GM19438 (cell line): ENCODE results near the gene NT5C1A.

Experiments used
- ATAC-seq: cut with Tn5 transposase; IDR thresholded peaks from one replicate; pipeline ENCODE4 v1.9.1; 2021; ENCODE audit warnings: low read depth; ENCODE audit not compliant: unreplicated experiment

Gene NT5C1A

DNA sequence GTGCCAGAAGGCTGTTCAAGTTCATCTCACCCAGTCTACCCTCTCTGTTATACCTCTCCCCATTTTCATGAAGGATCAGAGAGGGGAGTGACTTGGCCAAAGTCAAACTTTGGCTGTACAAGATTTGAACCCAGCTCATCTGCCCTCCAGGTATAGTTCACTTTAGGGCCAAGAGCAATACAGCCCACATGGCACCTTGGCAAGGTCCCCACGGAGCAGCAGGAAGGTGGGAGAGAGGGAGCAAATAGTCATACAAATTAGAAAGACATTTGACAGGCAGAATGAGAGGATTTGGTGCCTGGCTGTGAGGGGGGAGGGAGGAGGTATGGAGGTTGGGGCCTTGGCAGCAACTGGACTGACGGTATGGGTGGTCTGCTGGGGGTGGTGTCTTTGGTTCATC, 18.3 kb upstream of the NT5C1A start:
- no peak for ATAC-seq

DNA sequence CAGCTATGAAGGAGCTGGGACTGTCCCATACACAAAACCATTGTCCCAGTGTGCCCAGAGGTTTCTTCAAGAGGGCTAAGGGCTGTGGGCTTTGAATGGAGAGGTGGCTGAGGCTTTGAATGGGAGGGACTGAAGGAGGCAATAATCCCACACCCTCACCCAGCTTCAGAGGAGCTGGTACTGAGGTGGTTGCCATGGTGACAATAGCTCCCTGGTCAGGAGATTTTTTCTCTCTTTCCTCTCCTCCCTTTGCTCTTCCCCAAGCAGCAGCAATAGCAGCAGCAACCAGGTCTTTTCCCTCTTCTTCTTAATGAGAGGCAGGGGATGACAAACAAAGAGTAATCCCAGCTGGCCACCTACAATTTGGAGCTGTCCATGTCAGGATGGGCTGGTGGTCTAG, 17.7 kb upstream of the NT5C1A start:
- no peak for ATAC-seq

DNA sequence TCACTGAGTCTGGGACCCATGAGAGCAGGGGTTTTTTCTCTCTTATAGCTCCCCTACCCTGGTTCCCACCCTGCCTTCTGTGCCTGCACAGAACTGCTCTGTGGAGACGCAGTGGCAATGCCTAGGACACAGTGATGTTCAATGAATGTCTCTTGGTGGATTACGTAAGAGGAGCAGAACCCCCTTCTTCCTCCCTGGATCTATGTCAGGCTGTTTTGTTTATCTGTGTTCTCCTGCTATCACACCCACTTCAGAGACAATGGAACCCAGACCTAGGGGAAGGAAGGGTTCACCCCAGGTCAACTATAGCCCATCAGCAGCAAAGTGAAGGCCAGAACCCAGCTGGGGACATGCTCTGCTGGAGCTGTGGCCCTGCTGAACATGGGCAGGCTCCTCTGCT, 17.3 kb upstream of the NT5C1A start:
- ATAC-seq, result no peak

DNA sequence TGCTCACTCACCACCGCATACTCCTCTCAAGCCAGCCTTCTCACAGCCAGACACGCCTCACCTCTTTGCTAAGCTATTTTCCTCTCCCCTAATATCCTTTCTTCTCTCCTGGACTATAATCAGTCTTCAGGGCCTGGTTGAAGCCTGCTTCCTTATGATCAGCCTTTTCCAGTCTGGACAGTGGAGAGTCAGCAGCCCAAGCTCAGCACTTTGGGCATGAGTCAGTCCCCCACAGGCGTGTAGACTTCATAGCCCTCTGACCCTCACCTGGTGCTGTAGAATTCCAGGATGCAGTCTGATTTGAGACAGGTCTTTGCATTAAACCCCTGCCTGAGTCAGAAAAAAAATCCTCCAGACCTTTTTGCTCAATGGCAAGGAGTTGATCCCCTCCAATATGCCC, 16.8 kb upstream of the NT5C1A start:
- no peak for ATAC-seq

DNA sequence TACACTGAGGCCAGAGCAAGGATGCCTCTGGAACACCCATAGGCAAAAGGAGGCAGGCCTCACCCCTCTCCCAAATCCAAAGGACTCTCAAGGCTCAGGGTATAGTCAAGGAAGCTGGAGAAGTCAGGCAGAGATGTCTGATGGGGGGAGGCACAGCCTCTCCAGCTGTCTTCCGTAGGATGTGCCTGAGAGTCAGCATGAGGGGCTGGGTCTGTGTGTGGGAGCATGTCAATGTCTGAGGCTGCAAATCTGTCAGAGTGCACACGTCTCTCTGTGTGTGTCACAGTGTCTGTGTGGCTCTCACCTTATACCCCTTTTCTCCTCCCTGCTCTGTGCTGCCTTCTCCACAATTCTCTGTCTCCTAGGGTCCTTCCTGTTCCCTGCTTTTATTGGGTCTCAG, 15.3 kb upstream of the NT5C1A start:
- no peak for ATAC-seq

DNA sequence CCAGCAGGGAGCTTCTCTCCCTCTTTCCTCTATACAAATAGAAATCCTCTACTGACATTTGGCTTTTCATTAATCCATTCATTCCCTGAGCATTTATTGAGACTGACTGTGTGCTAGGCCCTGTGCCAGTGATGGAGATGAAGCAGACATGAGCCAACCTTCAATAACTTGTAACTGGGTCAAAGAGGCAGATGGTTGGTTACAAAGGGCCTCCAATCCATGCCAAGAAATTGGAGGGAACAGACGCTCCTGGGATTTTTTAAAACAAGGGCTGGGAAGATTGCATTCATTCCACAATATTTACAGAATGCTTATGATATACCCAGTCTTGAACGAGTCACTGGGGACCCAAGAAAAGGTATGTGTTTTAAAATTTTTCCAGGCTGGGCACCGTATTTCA, 13.2 kb upstream of the NT5C1A start:
- ATAC-seq, result no peak

DNA sequence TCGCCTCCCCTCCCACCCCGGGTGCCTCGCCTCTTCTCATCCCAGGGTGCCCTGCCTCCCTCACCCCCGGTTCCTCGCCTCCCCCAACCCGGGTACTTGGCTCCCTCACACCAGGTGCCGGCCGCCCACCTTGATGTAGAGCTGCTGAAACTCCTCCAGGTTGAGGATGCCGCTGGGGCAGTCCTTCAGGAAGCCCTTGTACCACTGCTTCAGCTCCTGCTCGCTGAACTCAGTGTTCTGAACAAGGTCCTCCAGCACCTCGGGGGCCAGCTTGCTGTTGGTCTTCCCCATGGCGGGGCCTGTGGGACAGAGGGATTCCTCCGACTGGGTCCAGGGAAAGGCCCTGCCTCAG, 12.4 kb upstream of the NT5C1A start:
- no peak for ATAC-seq

DNA sequence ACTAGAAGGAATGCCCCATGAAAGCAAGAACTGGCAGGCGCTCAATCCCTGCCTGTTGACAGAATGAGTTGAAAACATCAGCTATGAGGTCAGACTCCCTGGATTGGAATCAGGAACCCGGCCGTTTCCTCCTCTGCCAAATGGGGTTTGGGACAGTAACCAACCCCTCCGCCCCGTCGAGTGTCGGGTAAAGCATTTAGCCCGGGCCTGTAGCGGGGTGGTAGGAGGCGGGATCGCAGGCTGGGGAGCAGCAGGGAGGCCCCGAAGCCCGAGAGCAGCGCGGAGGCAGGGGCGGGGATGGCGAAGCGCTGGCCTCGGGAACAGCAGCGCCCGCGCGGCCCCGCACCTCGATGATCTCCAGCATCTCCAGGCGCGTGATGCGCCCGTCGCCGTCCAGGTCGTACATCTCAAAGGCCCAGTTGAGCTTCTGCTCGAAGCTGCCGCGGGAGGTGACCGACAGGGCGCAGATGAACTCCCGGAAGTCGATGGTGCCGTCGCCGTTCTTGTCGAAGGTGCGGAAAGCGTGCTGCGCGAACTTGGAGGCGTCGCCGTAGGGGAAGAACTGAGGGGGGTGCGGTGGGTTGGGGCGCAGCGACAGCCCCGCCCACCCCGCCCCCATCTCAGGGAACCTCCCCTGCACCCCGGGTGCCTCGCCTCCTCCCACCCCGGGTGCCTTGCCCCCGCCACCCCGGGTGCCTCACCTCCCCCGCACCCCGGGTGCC, 11.8 kb upstream of the NT5C1A start:
- no peak for ATAC-seq

DNA sequence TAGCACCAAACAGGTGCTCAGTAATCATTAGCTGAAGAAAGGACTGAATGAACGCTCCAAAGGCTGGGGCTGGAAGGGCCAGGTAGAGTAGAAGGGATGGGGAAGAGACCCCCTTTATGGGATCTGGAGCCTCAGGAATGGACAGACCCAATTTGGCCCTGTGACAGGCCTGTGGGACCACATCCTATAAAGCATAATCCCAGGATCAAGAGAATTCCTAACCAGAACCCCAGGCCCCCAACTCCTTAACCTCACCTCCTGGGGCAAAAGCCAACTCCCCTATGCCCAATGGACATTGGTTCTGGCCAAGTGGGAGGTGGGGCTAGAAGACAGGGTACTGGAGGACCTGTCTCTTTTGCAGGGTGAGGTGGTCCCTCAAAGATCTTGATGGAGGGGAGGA, 10.1 kb upstream of the NT5C1A start:
- no peak for ATAC-seq

DNA sequence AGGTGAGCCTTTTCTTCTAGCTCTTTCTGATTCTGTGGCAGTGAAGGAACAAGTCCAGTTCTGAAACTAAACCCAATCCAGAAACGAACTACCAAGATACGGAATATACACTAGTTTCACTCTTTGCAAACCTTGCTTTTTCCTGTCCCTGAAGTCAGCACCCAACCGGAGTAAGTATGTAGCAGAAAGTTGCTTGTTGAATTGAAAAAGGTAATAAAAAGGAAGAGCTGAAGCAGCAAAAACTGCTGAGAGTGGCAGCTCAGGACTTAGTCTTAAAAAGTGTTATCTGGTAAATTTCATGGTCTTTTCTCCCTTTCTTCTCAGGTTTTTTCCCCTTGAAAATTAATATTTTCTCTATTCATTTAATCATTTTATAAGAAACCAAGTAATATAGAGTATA, 9.4 kb upstream of the NT5C1A start:
- ATAC-seq, result no peak

DNA sequence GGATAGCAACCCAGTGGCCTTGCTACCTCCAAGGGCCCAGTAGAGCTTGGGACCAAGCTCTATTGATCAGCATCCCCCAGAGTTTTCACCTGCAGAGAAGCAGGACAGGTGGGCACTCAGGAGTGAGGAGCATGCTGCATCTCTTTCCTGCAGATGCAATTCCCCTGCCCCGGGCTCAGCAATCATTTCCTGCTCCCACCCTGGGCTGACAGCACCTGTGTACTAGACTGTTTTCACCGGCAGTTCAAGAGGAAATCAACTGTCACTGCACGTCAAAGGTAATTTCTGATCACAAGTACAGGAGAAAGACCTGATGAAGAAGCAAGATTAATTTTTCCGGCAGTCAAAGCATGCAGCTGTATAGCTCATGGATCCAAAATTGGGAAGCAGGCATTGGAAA, 8.8 kb upstream of the NT5C1A start:
- no peak for ATAC-seq

DNA sequence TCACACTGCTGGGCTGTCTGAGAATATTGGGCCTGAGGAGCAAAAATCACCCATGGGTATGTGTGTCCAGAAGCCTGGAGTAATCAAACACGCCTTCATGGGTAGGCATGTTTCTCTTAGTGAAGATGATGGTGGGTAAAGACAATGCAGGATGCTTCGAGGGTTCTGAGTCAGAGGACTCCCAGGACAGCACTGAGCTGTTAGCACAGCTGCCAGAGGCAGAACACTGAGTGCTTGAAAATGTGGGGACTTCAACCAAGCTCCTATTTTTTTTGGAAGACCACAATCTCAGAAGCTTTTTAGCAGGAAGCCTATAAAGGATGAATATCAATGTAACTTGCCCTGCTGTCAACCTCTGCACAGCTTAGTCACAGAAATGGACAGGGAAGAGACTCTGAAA, 7.9 kb upstream of the NT5C1A start:
- ATAC-seq, result no peak

DNA sequence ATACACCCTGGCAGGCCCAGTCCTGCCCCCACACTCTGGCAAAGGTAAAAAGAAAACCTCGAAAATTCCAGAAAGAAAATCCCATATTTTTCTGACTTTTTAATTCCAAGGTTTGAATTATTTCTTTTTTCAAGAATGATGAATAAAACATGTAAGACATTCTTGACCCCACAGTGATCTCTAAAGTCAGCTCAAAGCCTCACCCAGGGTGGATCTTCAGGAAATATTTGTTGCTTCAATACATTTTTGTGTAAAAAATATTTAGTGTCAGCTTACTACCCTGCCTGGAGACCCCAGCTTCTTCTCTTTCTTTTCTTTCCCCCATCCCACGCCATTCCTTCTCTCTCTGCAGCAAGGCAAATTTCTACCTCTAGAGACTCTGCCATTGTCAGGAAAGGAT, 7.0 kb upstream of the NT5C1A start:
- no peak for ATAC-seq

DNA sequence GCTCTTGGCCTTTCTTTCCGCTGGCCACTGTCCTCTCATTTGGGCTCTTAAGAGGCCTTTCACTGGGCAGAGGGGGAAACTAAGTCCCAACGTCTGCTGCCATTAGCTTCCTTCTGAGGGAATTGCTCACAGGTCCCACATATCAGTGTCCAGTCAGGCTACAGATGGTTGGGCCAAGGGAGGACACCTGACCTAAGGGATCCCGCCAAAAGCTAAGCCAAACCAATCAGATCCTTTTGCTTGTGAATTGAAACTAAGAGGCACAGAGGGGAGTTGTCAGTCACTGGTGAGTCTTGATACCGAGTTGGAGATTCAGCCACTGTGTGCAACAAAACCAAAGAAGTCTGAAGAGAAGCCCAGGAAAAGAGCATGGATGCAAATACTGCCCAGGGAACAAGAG, 5.7 kb upstream of the NT5C1A start:
- no peak for ATAC-seq

DNA sequence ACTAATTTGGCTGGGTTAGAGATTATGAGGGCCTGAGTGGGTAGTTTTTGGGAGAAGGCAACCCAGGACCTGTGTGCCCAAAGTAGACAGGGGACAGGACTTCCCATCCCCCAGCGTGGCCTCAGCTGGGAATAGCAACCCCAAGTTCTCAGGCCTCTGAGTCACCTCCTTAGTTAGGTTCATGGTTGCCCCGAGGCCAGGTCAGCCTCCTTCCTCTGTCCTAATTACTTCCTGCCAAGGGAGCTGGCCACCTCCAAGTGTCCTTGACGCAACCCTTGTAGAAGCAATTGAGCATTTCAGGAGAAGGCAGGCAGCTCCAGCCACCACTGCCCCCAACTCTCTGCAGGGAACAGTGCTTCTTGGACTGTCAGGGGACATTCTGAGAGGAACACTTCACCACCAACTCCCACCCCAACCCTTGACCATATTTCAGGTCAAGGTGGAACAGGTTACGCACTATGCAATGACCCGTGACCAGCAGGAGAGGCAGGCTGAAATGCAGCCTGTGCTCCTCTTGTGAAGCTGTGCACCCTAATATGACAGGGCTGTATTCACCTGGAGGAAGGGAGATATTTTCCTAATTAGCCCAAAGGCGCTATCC, 5.1 kb upstream of the NT5C1A start:
- no peak for ATAC-seq

DNA sequence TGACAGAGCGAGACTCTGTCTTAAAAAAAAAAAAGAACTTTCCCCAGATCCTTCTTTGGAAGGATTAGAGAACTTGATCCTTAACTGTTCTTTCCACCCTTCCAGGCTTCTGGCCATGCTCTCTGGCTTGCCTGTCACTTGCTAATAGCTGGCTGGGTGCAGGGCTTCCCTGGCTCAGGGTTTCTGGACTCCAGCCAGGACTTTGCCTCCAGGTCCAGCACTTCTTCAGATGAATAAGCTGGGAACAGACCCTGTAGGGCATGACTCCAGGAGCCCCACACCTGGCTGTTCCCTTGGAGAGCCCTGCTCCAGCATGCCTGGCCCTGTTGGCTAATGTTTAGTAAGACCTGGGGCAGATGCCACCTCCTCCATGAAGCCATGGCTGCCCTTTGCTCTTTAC, 3.3 kb upstream of the NT5C1A start:
- ATAC-seq, result no peak

DNA sequence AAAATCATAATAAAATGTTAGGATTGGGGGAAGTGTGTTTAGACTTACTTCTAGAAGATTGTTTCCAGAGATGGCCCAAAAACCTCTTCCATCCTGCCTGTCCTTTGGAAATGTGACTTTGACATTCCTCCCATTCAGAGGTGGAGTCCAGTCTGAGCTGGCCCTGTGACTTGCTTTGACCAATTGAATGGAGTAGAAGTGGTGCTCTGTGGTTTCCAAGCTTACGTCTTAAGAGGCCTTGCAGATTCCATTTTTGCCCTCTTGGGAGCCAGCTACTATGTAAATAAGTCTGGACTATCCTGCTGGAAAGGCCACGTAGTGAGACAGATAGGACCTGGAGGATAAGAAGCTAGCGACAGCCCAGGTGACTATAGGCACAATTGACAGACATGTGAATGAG, 1.3 kb upstream of the NT5C1A start:
- no peak for ATAC-seq

DNA sequence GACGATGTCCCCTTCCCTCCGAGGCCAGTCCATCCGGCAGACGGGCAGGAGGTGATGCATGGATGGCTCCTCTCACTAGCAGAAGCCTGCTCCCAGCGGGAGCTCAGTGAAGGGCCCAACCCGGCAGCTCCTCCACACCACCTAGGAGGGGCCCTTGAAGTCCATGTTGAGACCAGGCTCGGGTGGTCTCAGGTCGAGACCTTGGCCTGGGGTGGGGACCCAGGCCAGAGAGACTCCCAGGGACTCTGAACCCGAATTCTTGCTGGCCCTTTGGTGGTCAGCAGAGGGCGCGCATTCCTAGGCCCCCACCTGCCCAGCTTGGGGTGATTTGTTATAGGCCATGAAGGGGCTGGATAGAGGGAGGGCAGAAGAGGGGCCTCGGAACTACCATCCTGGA, 642 bp upstream of the NT5C1A start:
- ATAC-seq, result no peak

DNA sequence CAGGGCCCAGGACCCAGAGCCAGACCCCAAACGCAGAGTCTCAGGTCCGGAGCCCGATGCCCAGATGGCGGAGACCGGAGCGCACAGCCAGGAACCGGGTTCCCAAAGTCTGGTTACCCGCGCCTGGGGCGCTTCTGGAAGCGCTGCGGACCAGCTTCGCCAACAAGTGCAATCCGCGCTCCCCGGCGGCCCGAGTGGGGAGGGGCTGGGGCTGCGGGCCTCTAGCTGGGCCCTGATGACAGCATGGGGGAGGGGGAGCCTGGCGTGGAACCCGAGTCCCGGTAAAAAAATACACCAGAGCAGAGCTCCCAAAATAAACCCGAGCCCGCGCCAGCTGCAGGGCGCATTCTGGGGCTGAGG, 494 bp downstream of the NT5C1A start:
- ATAC-seq, result no peak

DNA sequence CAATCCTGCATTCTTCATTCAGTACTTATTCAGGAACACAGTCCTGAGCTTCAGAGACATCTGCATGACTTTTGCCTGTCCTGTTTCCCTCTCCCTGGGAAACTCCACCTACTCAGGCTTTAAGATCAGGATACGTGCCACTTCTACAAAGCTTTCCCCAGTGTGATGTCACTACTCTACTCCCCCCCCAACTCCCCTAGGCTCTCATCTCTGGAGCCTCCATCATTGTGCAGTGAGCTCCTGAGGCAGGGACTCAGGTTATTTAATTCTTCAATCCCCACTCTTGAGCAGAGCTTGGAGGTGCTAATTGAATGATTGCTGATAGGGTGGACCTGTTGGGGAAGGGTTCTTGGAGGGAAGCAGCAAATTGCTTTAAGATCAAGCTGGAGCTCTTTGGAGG, 1.2 kb downstream of the NT5C1A start:
- ATAC-seq, result no peak

DNA sequence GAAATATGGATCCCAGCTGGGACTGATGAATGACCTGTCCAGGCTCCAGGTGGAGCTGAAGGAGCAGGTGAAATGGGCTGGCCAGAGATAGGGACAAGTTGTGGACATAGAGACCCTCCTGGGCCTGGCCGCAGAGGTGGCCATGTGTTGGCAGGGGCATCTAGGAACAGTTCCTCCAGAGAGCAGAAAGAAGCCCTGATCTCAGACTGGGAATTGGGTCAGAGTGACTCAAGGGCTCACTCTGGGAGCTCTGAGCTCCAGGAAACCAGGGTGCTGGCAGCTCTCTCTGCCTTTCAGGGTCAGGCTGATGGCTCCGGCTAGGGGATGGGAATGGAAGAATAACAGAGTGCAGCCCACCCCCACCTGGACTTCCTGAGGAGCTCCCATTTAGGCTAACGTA, 3.0 kb downstream of the NT5C1A start:
- no peak for ATAC-seq

DNA sequence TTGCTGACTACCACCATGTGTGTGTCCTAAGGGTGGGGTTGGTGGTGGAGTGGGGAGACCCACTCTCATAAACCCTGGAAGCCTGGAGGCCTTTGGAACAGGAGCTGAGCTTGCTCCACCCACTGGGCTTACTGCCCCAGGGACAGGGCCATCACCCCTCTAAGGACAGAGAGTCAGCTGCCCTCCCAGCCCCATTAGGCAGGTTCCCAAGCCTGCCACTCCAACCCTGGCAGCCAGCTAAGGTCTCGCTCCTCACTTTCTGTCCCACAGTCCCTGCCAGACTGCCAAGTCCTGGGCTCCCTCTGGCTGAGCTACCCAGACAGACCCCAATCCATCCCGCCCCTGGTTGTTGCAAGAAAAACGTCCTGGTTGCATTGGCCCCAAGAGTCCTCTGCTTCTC, 3.8 kb downstream of the NT5C1A start:
- ATAC-seq, result no peak

DNA sequence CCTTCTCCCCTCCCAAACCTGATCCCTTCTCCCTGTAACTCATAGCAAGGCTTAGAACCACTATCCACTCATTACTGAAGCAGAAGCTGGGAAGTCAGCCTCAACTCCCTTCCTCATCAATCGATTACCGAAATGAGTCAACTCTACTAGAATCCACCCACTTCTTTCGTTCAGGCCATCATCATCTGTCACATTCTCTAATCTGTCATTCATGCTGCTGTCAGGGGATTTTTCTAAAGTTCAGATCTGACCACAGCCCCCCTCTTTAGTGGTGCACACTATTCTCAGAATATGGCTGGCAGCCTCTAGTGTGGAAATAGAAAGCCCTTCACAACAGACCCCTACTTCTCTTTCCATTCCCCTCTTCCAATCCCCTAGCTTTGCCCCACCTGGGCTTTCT, 5.1 kb downstream of the NT5C1A start:
- ATAC-seq, result peak; percentile 72
